Measurements from ENCODE around the gene RABGAP1L.
"Not testable (repeated sequence)": the region's sequence is repeated elsewhere in the genome, so short reads cannot be mapped to it uniquely, and the experiment has no call there.

Gene RABGAP1L

DNA sequence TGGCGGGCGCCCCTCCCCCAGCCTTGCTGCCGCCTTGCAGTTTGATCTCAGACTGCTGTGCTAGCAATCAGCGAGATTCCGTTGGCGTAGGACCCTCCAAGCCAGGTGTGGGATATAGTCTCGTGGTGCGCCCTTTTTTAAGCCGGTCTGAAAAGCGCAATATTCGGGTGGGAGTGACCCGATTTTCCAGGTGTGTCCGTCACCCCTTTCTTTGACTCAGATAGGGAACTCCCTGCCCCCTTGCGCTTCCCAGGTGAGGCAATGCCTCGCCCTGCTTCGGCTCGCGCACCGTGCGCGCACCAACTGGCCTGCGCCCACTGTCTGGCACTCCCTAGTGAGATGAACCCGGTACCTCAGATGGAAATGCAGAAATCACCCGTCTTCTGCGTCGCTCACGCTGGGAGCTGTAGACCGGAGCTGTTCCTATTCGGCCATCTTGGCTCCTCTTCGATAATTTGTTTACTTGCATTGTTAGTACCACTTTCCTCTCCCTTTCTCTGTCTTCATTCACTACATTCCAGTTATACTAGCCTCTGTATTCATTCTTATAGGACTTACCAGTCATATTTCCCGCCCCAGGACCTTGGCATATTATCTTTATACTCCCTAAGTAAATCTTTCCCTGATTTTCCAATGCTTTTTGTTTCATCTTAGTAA, 79.7 kb downstream of the RABGAP1L start:
- DNase-seq (ENCODE audit: low read depth in 4 of 4, low spot score in 1 of 4), result not testable (repeated sequence)

- DNase-seq (ENCODE audit: low read depth in 4 of 4, low spot score in 1 of 4), result no peak
Measured at GRCh38 chr1:174239541-174239940, 80.2 kb downstream of the RABGAP1L start.

DNA sequence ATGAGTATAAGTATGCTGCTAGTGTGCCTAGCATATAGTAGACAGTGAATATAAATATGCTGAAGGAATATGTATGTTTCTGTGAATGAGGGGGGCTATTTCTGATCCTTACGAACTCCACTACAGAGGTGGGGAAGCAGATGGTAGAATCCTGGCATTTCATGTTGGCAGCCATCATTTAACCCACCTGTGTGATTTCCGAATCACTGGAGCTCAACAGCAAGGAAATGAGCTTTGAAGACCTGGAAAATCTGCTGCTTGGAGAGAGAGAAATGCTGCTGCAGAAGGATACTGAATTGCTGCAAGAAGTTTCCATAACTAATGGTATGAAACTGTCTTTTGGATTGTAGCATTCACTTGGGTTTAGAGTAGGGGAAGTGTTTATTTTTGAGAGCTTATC, 83.5 kb downstream of the RABGAP1L start:
- no peak for DNase-seq (ENCODE audit: low read depth in 4 of 4, low spot score in 1 of 4)

DNA sequence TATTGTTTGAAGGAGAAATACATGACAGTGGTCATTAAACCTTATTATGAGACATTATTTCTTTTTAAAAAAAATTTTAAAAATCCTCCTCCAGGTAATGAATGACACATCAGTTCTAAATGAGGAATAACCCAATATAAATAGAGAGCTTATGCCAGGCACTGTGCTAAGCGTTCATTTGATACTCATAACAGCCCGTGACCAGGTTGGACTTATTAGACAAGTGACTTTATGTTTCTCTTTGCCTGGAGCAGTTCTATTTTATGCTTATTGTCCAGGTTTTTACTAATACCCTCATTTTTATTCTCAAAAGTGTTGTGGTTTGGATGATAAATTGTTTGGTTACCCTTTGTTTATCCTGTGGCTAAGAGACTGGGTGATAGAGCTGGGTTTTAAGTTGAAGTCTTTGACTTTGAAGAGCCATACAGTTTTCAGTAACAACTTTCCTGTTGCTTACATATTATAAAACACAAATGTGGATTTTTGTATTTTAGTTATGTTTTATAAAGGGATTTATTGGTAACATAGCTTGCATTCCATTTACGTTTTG, 84.2 kb downstream of the RABGAP1L start:
- no peak for DNase-seq (ENCODE audit: low read depth in 4 of 4, low spot score in 1 of 4)

DNA sequence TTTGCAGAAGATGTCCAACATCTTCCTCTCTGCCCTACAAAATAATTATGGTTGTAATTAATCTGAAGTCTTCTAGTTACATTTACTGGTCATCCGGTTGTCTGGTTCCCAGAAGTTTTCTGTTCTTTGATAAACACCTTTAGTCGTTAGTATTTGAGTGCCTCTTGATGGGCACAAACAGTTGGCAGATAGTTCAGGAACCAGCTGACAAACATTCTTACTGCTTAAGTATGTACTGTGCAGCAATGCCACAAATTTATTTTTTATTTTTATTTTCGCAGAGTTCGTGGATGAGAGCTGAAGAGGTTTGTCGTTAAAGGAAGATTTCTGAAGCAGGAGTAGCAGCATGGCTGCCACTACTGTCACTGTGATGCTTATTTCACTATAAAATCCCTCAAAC, 84.7 kb downstream of the RABGAP1L start:
- no peak for DNase-seq (ENCODE audit: low read depth in 4 of 4, low spot score in 1 of 4)

GRCh38 chr1:174247472-174247871, 88.2 kb downstream of the RABGAP1L start:
- DNase-seq (ENCODE audit: low read depth in 4 of 4, low spot score in 1 of 4), result no peak

DNA sequence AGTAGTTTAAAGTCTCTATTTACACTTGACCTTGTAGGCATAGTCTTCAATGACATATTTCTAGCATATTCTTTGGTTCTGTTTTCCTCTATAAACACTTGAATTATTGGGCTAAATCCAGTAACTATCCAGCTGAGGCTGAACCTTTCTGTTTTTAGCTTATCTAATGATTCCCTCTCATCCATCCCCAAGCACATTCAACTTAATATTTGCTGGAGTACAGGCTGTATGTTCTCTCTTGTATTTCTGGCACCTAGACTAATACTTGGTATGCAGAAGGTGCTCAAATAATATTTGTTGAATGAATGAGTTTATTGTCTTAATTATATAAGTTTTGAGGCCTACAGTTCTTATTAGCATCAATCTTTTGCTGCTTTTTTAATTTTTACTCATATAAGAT, 88.7 kb downstream of the RABGAP1L start:
- no peak for DNase-seq (ENCODE audit: low read depth in 4 of 4, low spot score in 1 of 4)

DNA sequence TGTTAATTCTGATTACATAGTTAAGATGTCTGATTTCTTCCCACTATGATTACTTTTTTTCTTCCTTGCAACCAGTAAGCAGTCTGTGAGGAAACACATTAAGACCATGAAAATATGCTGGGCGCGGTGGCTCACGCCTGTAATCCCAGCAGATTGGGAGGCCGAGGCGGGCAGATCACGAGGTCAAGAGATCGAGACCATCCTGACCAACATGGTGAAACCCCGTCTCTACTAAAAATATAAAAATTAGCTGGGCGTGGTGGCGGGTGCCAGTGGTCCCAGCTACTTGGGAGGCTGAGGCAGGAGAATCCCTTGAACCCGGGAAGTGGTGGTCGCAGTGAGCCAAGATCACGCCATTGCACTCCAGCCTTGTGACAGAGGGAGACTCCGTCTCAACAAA, 97.1 kb downstream of the RABGAP1L start:
- DNase-seq (ENCODE audit: low read depth in 4 of 4, low spot score in 1 of 4), result not testable (repeated sequence)

DNA sequence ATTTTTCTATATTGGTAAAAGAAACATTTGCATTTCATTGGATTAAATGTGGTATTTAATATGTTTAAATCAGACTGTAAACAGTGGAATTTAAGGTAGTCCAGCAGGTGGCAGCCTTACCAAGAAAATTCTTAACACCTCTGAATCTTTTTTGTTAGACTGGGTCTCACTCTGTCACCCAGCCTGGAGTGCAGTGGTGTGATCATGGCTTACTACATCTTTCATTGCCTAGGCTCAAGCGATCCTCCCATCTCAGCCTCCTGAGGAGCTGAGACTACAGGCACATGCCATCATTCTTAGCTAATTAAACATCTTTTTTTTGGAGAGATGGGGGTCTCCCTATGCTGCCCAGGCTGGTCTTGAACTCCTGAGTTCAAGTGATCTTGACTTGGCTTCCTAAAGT, 98.8 kb downstream of the RABGAP1L start:
- DNase-seq (ENCODE audit: low read depth in 4 of 4, low spot score in 1 of 4), result peak; percentile 5 to 22 (median 14)

GRCh38 chr1:174262349-174263241, 103.3 kb downstream of the RABGAP1L start:
- DNase-seq (ENCODE audit: low read depth in 4 of 4, low spot score in 1 of 4), result no peak

GRCh38 chr1:174265282-174265681, 106.0 kb downstream of the RABGAP1L start:
- DNase-seq (ENCODE audit: low read depth in 4 of 4, low spot score in 1 of 4), result no peak

DNA sequence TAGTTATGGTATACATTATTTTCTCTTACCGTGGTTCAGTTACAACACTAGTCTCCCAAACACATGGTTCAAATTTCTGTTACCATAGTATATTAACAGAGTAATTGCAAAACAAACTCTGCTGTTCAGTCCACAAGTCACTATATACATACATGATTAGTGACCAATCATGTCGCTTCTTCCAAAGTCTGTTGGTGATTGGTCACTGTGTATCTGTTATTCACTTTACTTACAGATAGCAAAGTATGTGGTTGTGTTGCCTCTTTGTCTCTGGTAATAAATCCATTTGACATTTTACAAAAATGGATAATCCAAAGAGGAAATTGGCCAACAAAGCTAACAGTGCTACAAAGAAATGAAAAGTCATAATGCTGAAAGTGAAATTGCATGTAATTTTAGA, 107.2 kb downstream of the RABGAP1L start:
- no peak for DNase-seq (ENCODE audit: low read depth in 4 of 4, low spot score in 1 of 4)

DNA sequence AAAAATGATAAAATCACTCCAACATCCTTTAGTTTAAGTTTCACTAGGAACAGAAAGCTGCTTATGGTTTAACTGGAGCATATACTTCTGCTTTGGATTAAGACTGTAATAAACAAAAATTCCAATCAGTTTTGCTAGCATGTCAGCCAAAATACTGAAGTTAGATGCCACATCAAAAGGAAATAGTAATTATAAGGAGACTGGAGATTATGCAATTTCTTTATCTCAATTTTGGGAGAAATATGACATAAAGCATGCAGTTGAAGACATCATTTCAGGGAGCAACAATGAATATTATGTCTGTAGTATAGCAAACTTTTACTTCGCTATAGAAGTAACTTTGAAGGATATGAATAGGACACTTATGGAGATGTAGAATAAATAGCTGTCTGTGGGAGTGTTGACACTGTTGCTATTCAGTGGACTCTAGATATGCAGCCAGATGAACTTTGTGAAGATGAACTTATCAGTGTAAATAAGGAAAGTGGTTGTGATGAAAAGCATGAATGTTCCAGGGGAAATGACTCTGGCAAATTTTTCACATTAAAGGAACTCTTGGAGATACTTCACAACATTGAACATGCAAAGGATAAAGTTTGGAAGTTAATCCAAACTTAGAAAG, 107.8 kb downstream of the RABGAP1L start:
- no peak for DNase-seq (ENCODE audit: low read depth in 4 of 4, low spot score in 1 of 4)

GRCh38 chr1:174269989-174270651, 110.8 kb downstream of the RABGAP1L start:
- no peak for DNase-seq (ENCODE audit: low read depth in 4 of 4, low spot score in 1 of 4)

DNA sequence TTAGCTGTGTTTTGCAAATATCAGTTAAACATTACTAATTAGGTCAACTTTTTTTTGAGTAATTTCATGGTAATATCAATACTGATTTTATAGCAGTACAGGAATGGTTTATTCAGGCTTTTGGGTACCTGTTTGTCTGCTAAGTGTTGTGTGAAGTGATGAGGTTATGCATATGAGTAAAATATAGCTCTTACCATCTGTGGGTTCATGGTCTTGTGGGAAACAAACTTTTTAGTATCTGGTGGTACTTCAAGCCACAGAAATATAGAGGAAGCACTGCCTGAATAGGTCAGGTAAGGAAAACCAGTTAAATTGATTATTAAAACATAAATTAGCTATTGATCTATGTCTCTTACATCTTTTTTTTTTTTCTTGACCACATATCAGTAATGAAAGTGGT, 113.9 kb downstream of the RABGAP1L start:
- DNase-seq (ENCODE audit: low read depth in 4 of 4, low spot score in 1 of 4), result no peak

DNA sequence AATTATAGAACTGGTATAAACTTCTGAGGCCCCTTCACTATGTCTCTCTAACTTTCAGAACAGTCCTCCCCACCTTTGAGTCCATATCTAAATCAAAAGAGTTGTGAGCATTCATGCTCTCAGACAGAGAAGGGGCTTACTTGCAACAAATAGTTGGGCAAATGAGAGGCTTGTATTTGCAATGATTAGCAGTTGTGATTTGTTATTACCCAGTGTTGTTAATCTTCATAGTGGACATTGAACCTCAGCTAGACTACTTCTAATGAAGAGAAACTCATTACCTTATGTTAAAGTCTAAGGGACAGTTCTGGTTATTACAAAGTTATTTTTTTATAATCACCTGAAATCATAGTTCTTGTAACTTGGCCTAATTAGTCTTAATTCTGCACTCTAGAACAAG, 114.5 kb downstream of the RABGAP1L start:
- DNase-seq (ENCODE audit: low read depth in 4 of 4, low spot score in 1 of 4), result no peak

GRCh38 chr1:174274452-174274851, 115.1 kb downstream of the RABGAP1L start:
- DNase-seq (ENCODE audit: low read depth in 4 of 4, low spot score in 1 of 4), result no peak

DNA sequence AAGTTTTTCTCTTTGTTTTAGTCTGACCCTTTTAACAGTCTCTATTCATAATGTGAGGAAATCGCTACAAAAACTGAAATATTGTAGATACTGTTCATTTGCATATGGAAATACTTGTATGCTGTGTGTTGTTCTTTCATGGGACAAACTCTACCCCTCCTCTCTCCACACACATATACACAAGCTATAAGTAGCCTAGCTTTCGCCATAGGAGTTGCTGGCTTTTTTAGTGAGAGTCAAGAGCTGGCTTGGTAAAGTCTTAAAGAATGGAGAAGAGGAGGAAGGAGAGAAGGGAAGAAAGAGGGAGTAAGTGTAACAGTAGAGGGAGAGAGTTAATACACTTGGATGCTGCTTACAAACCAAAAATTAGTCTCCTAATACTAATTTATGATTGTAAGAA, 115.6 kb downstream of the RABGAP1L start:
- DNase-seq (ENCODE audit: low read depth in 4 of 4, low spot score in 1 of 4), result no peak

DNA sequence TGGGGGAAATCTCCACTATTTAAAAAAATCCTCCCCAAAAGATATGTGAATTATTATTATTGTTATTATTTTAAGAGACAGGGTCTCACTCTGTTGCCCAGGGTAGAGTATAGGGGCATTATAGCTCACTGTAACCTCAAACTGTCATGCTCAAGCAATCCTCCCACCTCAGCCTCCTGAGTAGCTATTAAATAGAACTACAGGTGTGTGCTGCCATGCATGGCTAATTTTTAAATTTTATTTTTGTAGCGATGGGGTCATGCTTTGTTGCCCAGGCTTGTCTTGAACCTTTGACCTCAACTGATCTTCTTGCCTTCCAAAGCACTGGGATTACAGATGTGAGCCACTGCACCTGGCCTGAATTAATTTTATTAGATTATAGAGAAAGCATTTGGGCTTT, 116.8 kb downstream of the RABGAP1L start:
- no peak for DNase-seq (ENCODE audit: low read depth in 4 of 4, low spot score in 1 of 4)

GRCh38 chr1:174284052-174284451, 124.7 kb downstream of the RABGAP1L start:
- DNase-seq (ENCODE audit: low read depth in 4 of 4, low spot score in 1 of 4), result no peak

- no peak for DNase-seq (ENCODE audit: low read depth in 4 of 4, low spot score in 1 of 4)
Measured at GRCh38 chr1:174286042-174286441, 126.7 kb downstream of the RABGAP1L start.

Data from stimulated activated CD4-positive, alpha-beta T cell treated with anti-CD3 and anti-CD28 coated beads, Interleukin-1b, Interleukin-23, amount 100 ng/mL, for 24 hours (primary cell).